GM18520 (cell line): ENCODE data around the gene RASL12.
"Not testable (repeated sequence)": the region's sequence is repeated elsewhere in the genome, so short reads cannot be mapped to it uniquely, and the experiment has no call there.

Experiments used
- ATAC-seq: cut with Tn5 transposase; IDR thresholded peaks from one replicate; pipeline ENCODE4 v1.9.1; 2021; ENCODE audit not compliant: unreplicated experiment

RASL12 gene

DNA sequence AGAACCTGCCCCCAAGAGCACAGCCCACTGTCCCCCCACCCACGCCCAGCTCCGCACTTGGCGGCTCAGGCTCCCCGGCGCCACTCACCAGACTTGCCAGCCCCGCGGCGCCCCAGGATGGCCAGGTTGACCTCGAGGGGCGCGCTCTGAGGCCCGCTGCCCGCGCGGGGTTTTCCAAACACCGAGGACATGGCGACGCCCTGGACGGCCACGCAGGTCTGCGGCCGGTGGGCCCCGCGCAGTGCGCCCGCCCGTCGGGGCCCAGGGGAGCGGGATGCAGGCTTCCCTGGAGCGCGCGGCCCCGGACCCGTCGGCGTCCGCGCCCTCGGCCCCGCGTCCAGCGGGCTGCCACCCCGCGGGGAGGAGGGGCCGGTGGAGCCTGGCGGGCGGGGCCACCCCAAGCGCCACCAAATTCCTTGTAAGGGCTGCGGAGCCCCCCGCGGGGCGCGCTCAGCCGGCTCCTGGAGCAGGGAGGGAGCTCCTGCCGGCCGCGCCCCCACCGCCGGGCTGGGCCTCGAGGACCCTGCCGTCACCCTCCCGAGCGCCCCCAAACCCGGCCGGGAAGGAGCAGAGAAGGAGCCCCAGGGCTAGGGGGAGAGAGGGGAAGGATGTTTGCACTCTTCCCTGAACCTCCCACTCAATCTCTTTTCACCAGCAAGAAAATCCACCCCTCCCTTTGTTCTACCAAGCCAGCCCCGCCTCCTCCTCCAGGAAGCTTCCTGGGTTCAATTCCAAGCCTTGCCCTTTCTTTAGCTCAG lies at the start of gene RASL12:
Gene RASL12, minus strand, starts transcription at position 347 of the 758 bp plus-strand sequence. Its CDS starts 156 bp downstream, at position 191.
- no peak for ATAC-seq

DNA sequence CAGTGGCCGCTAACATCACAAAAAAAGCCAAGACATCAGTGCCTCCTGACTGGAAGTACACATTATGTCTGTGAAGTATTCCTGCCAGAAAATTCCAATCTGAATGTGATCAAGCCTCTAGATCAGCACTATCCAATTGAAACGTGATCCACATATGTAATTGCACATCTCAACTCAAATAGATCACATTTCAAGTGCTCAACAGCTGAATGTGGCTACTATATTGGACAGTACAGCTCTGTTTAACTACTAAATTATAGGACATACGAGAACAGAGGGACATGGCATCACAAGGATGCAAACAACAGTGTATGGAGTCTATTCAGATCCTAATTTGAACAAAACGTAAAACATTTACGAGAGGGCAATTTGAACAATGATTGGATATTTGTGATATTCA lies 47.8 kb upstream of the RASL12 start:
- no peak for ATAC-seq

DNA sequence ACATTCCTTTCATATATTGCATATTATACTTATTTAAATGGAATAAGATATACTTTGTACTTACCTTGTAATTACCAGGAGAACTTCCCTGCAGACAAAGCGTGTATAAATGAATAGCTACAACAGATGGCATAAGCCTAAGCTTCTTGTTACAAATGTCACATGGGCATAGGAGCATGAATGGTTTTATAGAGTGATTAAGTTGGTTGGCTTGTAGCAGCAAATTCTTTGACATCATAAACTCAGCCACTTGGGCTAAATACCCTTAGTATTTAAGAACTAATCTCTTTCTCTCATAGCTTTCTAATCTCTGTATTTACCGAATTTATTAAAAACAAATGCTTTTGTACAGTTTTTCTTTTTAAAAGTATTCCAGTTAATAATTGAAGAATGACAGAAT lies 47.3 kb upstream of the RASL12 start, which contains the start of gene UBAP1L:
Gene UBAP1L, minus strand, starts transcription at position 115 of the 400 bp plus-strand sequence. CDS start 8,985 bp downstream, outside the sequence.
- ATAC-seq, result no peak

DNA sequence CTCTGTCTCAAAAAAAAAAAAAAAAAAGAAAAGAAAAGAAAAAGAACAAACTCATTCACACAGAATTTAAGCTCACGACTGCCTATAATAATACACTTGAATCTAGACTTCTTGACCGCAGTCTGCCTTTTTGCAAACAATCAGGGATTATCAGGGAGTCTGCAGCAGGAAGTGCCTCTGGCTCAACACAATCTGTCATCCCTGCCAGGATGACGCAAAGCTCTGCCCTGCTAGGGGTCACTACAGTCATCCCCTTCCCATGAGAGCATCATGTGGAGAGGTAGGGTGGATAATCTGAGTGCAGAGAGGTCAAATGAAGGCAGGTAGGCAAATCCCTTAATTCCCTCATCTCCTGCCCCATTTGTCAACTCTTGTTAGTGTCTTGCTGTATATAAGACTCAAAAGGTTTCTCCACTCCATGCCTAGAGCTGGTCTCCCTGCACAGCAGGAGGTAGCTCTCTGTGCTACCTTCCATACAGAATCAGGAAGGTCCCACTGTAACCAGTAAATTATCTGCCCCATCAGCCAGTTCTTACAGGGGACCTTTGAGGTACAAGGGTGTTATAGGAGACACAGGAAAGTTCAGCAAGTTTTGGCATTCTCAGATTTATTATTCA lies 43.0 kb upstream of the RASL12 start:
- ATAC-seq, result no peak

GRCh38 chr15:65106011-65106590 lies 38.3 kb upstream of the RASL12 start:
- no peak for ATAC-seq

DNA sequence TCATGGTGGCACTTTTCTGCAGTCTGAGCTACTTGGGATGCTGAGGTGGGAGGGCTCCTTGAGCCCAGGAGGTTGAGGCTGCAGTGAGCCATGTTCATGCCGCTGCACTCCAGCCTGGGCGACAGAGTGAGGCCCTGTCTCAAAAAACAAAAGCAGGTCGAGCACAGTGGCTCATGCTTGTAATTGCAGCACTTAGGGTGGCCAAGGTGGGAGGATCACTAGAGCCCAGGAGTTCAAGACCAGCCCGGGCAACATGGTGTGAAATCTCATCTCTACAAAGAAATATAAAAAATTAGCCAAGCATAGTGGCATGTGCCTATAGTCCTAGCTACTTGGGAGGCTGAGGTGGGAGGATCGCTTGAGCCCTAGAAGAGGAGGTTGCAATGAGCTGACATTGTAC lies 37.2 kb upstream of the RASL12 start:
- ATAC-seq, result no peak

DNA sequence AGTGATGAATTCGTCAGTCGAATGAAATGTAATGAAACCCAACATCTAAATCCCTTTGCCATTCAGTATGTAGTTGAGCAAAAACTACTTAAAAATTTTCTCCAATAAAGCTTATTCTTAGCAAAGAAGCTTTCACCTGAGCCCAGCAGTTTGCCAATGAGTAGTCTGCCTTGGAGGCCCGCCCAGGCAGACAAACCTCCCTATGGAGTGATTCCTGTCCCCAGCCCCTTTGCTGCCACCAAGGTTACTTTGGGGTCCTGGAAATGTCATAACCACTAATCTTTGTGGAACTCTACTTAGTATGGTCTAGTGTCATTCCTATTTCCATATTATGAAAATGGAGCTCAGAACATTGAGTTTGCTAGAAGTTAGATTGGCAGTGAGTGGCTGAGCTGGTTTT lies 35.1 kb upstream of the RASL12 start:
- ATAC-seq, result no peak

- no peak for ATAC-seq
Observed at GRCh38 chr15:65101891-65102708, 34.3 kb upstream of the RASL12 start.

DNA sequence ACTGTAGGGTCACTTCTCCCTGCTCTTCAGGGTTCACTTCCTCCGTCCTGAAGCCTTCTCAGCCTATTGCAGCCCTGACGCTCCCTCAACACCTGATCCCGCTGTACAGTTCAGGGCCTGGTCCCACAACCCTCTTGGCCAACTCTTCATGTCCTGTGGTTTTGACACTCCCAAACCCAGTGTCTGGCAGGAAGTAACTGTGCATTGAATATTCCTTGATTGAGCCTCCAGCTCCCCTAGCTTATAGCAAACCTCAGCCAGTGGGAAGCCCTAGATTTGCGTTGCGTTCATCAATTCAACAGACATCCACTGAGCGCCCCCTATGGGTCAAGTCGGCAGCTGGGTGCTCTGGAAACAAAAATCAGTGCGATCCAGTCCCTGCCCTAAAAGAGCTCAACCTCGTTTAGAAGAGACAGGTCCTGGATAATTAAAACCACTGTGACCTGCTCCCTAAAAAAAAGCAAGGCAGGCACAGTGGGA lies 33.7 kb upstream of the RASL12 start:
- no peak for ATAC-seq

GRCh38 chr15:65100442-65100841 lies 32.7 kb upstream of the RASL12 start:
- no peak for ATAC-seq

GRCh38 chr15:65099801-65100200 lies 32.0 kb upstream of the RASL12 start:
- not testable (repeated sequence) for ATAC-seq

DNA sequence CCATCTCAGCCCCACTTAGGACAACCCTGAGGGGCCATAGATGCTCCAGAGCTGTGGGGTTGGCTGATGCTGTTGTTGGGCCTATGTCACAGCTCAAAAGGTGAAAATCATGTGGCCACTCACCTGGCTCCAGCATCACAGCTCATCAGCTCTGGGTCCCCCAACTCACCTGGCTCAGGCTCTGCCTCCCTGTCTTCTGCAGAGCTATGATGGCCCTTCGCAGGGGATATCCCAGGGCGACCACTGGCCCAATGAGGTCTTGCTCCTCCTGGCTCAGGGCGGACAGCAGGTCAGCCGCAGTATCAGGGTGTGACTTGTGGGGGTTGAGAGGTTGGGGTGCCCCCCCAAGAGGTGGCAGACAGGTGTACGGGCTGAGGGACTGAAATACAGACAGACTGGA lies 31.5 kb upstream of the RASL12 start:
- ATAC-seq, result no peak

DNA sequence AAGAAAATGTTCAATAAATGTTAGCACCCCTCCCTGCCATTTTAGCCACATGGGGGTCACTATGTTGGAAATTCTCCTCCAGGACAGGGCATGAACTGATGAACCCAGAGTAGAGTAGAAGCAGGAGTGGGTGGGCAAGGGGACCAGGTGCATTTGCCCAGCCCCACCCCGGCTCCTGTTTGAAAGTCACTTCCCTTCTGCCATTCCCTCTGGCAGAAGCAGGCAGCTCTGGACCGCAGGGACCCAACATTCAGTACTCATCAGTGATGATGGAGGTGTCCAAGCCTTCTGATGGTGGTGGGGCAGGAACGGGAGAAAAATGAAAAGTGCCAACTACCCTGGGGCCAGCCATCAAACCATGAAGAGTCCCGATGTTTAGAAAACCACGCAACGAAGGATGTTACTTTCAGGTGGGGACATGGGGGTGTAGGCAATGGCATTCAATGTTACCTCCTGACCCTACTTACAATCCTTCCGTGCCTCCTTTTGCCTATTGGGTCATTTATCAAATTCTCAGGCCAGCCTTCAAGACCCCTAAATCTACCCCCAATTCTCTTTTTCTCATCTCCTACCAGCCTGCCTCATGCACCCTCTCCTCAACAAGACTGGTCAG lies 30.0 kb upstream of the RASL12 start:
- no peak for ATAC-seq

GRCh38 chr15:65096481-65097385 lies 28.9 kb upstream of the RASL12 start:
- ATAC-seq, result no peak

GRCh38 chr15:65095747-65096104 lies 27.9 kb upstream of the RASL12 start:
- ATAC-seq, result no peak

GRCh38 chr15:65095011-65095746 lies 27.4 kb upstream of the RASL12 start:
- ATAC-seq, result no peak

DNA sequence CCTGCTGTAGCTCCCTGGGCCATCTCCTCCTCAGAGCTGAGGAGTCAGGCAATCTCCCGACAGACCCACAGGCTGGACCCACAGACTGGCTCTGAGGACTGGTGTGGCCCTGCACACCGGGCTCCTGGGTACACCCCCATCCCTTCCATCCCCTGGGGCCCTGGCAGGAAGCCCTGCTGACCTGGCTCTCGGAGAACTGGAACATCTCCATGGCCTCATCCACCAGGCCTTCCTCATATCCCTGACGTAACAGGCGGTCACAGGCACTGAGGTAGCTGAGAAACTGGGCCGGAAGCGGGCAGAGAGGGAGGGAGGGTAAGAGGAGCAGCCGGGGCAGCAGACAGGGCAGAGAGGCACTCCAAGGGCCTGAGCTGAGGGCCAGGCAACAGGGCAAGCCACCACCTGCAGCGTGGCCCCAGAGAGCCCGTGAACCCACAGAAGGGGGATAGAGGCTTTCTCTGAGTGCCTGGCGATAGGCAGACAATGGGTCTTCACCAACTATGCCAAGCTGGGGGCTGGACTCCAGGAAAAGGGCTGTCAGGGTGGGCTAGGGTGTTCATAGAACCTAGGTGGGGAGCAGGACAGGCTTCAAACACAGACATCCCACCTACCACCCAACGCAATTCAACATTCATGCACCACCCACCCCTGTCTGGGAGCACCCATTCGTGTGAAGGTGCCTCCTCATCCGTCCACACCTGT lies 26.7 kb upstream of the RASL12 start:
- ATAC-seq, result no peak

GRCh38 chr15:65093793-65094170 lies 26.0 kb upstream of the RASL12 start:
- not testable (repeated sequence) for ATAC-seq
